Aorta (tissue), 5 donors: Measurements from ENCODE around the gene RASL11A. TPM values are rescaled to one million over a fixed set of nuclear protein-coding genes. Genes with fewer than 3 reads are reported as not detected.
"Not testable (repeated sequence)": the region's sequence is repeated elsewhere in the genome, so short reads cannot be mapped to it uniquely, and the experiment has no call there.

Experiments used
- ATAC-seq: fragments of 200-7000 bp; cut with Tn5 transposase; one replicate; pipeline ENCODE4 v1.9.1; 2022; ENCODE audit warnings: moderate library complexity; ENCODE audit not compliant: low FRiP score
- DNase-seq, 2 donors: peaks; one replicate each; pipeline ENCODE4 v3.0.0-alpha.2; 2020
- H3K27ac ChIP-seq, 2 donors: one replicate each; pipeline ENCODE4 v1.5.1; 2013; ENCODE audit warnings: low read length in 2 of 2, mild to moderate bottlenecking in 2 of 2, moderate library complexity in 2 of 2, control low read depth in 1 of 2, inconsistent platforms in 1 of 2, low read depth in 1 of 2
- H3K27me3 ChIP-seq, 2 donors: one replicate each; pipeline ENCODE4 v1.6.1; 2013; ENCODE audit warnings: control low read depth in 1 of 2, low read length in 1 of 2, mild to moderate bottlenecking in 1 of 2, moderate library complexity in 1 of 2; ENCODE audit not compliant: insufficient read depth in 2 of 2, control insufficient read depth in 1 of 2
- H3K36me3 ChIP-seq, 2 donors: one replicate each; pipeline ENCODE4 v1.6.1; 2013; ENCODE audit warnings: control low read depth in 1 of 2, low read length in 1 of 2, mild to moderate bottlenecking in 1 of 2; ENCODE audit not compliant: insufficient read depth in 2 of 2, control insufficient read depth in 1 of 2
- H3K4me1 ChIP-seq, 2 donors: one replicate each; pipeline ENCODE4 v1.6.1; 2013; ENCODE audit warnings: low read length in 2 of 2, control low read depth in 1 of 2, mild to moderate bottlenecking in 1 of 2, moderate library complexity in 1 of 2; ENCODE audit not compliant: insufficient read depth in 2 of 2, control insufficient read depth in 1 of 2
- H3K4me3 ChIP-seq, 2 donors: one replicate each; pipeline ENCODE4 v1.5.1; 2013; ENCODE audit warnings: low read length in 2 of 2, control low read depth in 1 of 2, mild to moderate bottlenecking in 1 of 2
- H3K9me3 ChIP-seq: one replicate; pipeline ENCODE4 v1.6.1; 2013; ENCODE audit warnings: mild to moderate bottlenecking, low read length; ENCODE audit not compliant: control insufficient read depth
- WGBS, 2 donors: extraction: QIAGEN DNeasy Blood & Tissue Kit; methylation state at CpG; one replicate each; pipeline ENCODE4 v1.1.7; 2013; 5-methylcytosine and 5-hydroxymethylcytosine counted together
- intact Hi-C, 2 donors: fragments of 100-400 bp; cut with DNase I; formaldehyde crosslinking; loops; one replicate each; pipeline versions ENCODE4 v1.14.2 to v1.15.0; 2022
- polyA plus RNA-seq, 2 donors: library from polyadenylated mRNA; stranded (reverse); fragments of 200-250 nt; gene quantifications; one replicate each; pipeline ENCODE4 v1.2.3, GENCODE V29; 2013
- total RNA-seq, 2 donors: library from RNA; stranded (reverse); fragmentation: NEBNext Ultra II Directional; extraction: Animal tissue kit (Norgen Biotek cat#: 25700); gene quantifications; one replicate each; pipeline ENCODE4 v1.2.1, GENCODE V29; 2021
- donor health status: healthy with polysubstance abuse.
- donor health status: Bipolar disorder and iron deficiency.
- donor health status: DM: no; HTN: no; CAD: no.
- donor health status: DM: no; HTN: no; CAD: no.
- donor health status: DM: yes; HTN: yes; CAD: no.

RASL11A gene
- total and polyA plus RNA-seq, 4 donors, result 40.5 to 90.9 (median 56.8) TPM

- intact Hi-C loops, result no loop called here
- WGBS, 2 donors, result 71 to 74% methylated on average over 7 of the region's 7 CpGs
These were observed 38.9 kb downstream of the RASL11A start for GRCh38 chr13:27309401-27309958.

GRCh38 chr13:27309967-27310598 lies 39.5 kb downstream of the RASL11A start:
- Histone ChIP-seq H3K4me1 (no peaks in the 10 kb centered on the region), H3K4me3 (no peak overlapping the region), H3K9me3 (no peaks in the 10 kb centered on the region), H3K27me3 (no peaks in the 10 kb centered on the region), H3K27ac (no peak overlapping the region), H3K36me3 (no peaks in the 10 kb centered on the region)
- intact Hi-C loops, result no loop called here
- DNase-seq (no peak), ATAC-seq (no peak)
- WGBS, 2 donors, result 80 to 86% methylated on average over 9 of the region's 9 CpGs

More at GRCh38 chr13:27309401-27309958, 38.9 kb downstream of the RASL11A start:
- H3K27ac ChIP-seq, result no peak overlapping the region
- no peaks in the 10 kb centered on the region for H3K4me1 ChIP-seq
- H3K27me3 ChIP-seq, result no peaks in the 10 kb centered on the region
- H3K4me3 ChIP-seq, result no peak overlapping the region
- no peaks in the 10 kb centered on the region for H3K36me3 ChIP-seq
- ATAC-seq (no peak), DNase-seq (no peak)
- H3K9me3 ChIP-seq, result no peaks in the 10 kb centered on the region

GRCh38 chr13:27310946-27311345 lies 40.3 kb downstream of the RASL11A start:
- intact Hi-C loops, result no loop called here
- Histone ChIP-seq H3K4me1 (no peaks in the 10 kb centered on the region), H3K27ac (no peak overlapping the region), H3K27me3 (no peaks in the 10 kb centered on the region), H3K9me3 (no peaks in the 10 kb centered on the region), H3K4me3 (no peak overlapping the region), H3K36me3 (no peaks in the 10 kb centered on the region)
- DNase-seq, result no peak
- WGBS, 2 donors, result 68 to 69% methylated on average over 2 of the region's 2 CpGs
- no peak for ATAC-seq

- Histone ChIP-seq H3K36me3 (no peaks in the 10 kb centered on the region), H3K4me3 (no peak overlapping the region), H3K9me3 (no peaks in the 10 kb centered on the region), H3K27ac (no peak overlapping the region), H3K27me3 (peaks cover 0 to 2% of the 10 kb centered on the region in 2 donors), H3K4me1 (no peaks in the 10 kb centered on the region)
- WGBS, 2 donors, result 79 to 81% methylated on average over 6 of the region's 6 CpGs
- intact Hi-C loops, result no loop called here
- DNase-seq, result no peak
- no peak for ATAC-seq
These were observed 41.0 kb downstream of the RASL11A start for GRCh38 chr13:27311518-27312210.

- H3K27ac ChIP-seq, result no peak overlapping the region
- H3K4me1 ChIP-seq, result no peaks in the 10 kb centered on the region
- no peaks in the 10 kb centered on the region for H3K9me3 ChIP-seq
- intact Hi-C loops, result no loop called here
- ATAC-seq, result no peak
- no peaks in the 10 kb centered on the region for H3K36me3 ChIP-seq
- no peak for DNase-seq
- WGBS, 2 donors, result 51 to 63% methylated on average over 1 of the region's 1 CpG
- no peak overlapping the region for H3K4me3 ChIP-seq
- peaks cover 0 to 2% of the 10 kb centered on the region in 2 donors for H3K27me3 ChIP-seq
These were observed 43.1 kb downstream of the RASL11A start for GRCh38 chr13:27313770-27314169.

- Histone ChIP-seq H3K4me3 (no peak overlapping the region), H3K27me3 (peaks cover 0 to 2% of the 10 kb centered on the region in 2 donors), H3K27ac (no peak overlapping the region), H3K36me3 (no peaks in the 10 kb centered on the region), H3K9me3 (peaks cover 1% of the 10 kb centered on the region), H3K4me1 (no peaks in the 10 kb centered on the region)
- DNase-seq (no peak), ATAC-seq (no peak)
- intact Hi-C loops, result no loop called here
These were observed 48.8 kb downstream of the RASL11A start for GRCh38 chr13:27319404-27319803.

- Histone ChIP-seq H3K36me3 (no peaks in the 10 kb centered on the region), H3K27ac (no peak overlapping the region), H3K27me3 (no peaks in the 10 kb centered on the region), H3K4me3 (no peak overlapping the region), H3K9me3 (peaks cover 1% of the 10 kb centered on the region), H3K4me1 (no peaks in the 10 kb centered on the region)
- ATAC-seq (no peak), DNase-seq (no peak)
- 71 to 79% methylated on average over 8 of the region's 8 CpGs for WGBS, 2 donors
- intact Hi-C loops, result no loop called here
These were observed 51.1 kb downstream of the RASL11A start for GRCh38 chr13:27321468-27322431.

GRCh38 chr13:27322443-27322842 lies 51.8 kb downstream of the RASL11A start:
- H3K4me3 ChIP-seq, H3K36me3 ChIP-seq, DNase-seq, H3K27me3 ChIP-seq, ATAC-seq, H3K9me3 ChIP-seq, H3K27ac ChIP-seq, intact Hi-C loops, H3K4me1 ChIP-seq: not testable (repeated sequence)
- WGBS, 2 donors, result 86 to 89% methylated on average over 6 of the region's 6 CpGs
